HTR-8/SVneo (cell line): Measurements from ENCODE around the gene HECW1.
"Not testable (repeated sequence)": the region's sequence is repeated elsewhere in the genome, so short reads cannot be mapped to it uniquely, and the experiment has no call there.

Experiments
- DNase-seq: peaks from one replicate; pipeline ENCODE4 v3.0.0; 2011; ENCODE audit warnings: low spot score, mixed read lengths; ENCODE audit not compliant: insufficient read length
- FAIRE-seq: peaks from 2 replicates; lab custom pipeline; 2011; peaks lifted over from hg19 to GRCh38; lab: Jason Lieb, UNC

Gene HECW1

DNA sequence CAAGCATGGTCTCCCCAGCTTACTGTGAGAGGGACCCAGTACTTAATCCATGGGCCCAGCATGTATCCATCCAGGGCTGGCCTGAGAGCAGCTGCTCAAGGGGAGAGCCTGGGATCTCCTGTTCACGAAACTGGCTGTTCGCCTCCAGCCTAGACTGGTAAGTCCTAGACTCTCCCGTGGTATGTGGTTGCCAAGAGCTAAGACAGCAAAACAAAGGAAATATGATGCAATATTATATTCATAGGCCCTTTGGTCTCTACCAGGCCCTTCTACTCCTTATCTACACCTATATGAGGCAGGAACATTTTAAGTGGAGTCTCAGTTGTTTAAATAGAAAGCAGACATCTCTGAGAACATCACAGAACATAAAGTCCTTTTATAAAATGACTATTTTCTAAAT lies 441.6 kb downstream of the HECW1 start:
- no peak for DNase-seq
- no peak for FAIRE-seq

DNA sequence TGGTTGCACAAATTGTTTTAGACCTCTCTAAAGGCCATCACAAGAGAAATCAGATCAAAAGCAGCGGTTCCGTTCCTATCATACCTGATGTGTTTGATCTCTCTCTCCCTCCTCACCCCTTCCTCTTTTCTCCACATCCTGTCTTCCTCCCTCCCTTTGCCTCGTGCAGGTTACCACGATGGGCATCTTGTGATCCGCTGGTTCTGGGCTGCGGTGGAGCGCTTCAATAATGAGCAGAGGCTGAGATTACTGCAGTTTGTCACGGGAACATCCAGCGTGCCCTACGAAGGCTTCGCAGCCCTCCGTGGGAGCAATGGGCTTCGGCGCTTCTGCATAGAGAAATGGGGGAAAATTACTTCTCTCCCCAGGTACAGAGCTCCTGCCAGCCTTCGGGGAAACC lies 442.0 kb downstream of the HECW1 start:
- FAIRE-seq (no peak), DNase-seq (no peak)

DNA sequence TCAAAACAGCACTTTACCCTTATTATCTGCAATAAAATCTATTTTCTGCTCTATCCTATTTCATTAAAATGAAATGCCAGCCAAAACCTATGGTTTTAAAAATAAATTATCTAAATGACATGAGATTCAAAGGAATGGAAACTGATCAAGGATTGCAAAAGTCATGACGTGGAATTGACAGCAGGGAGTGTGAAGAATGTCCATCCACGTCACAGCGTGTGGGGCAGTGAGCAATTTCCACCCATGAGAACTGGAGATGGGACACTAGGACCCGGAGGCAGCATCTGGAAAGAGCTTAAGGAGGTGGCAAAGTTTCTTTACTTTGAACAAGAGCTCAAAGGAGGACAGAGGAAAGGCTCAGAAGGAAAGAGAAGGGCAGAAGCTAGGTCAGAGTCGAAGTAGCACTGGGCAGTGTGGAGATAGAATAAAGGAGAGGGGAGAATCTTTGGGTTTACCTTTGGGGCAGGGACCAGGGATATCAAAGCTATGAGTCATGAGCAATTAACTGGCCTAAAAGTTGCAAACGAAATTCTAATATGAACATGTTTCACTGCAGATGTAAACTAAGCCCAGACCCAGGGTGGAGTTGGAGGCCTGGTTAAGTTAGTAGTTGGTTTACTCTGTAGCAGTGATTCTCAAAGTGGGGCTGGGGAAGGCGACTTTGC lies 445.5 kb downstream of the HECW1 start:
- DNase-seq (no peak), FAIRE-seq (no peak)

DNA sequence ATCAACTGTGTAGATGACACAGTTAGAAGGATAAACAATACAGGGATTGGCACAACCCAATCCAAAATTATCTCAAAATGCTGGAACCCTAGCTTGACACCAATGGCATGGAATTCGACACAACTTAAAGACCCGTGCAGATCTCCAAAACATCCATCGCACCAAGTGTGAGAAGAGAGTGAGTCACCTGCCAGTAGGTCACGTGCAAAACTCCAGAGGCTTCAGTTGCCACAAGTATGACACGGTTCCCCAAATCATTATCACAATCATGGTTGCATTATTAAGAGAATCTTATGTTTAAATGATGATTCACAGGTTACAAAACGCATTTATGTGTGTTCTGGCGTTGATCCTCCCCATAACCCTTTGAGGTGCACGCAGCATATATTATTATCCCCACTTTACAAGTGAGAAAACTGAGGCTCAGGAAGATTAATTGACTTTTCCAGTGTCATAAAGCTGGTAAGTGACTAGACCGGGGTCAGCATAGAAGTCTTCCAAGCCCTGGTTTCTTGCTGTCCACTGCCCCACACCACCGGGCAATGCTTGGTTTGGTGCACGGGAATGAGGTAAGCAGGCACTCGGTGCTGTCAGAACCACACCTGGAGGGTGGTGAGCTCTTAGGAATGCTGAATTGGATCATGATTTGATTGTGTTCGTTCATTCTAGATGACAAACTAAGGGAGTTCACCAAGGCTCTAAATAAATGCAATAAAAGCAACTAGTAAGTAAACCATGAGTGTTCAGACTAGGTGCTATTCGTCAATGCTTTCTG lies 446.9 kb downstream of the HECW1 start:
- FAIRE-seq (no peak), DNase-seq (no peak)

DNA sequence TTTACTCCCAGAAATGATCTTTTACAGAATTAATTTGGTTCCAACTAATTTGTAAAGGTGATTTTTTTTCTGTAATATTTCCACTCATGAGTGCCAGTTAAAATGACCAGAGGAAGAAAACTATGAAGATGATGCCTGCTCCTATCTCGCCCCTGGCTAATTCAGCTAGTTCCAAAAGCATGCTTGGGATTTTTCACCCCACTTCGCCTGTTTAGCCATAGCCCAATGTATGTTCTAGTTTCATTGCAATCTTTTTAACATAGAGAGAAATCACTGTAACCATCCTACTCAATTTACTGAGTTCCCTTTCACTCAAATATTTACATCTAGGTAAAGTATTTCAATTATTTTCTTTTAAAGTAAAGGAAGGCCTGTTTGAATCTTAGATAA lies 447.5 kb downstream of the HECW1 start:
- no peak for FAIRE-seq
- no peak for DNase-seq

DNA sequence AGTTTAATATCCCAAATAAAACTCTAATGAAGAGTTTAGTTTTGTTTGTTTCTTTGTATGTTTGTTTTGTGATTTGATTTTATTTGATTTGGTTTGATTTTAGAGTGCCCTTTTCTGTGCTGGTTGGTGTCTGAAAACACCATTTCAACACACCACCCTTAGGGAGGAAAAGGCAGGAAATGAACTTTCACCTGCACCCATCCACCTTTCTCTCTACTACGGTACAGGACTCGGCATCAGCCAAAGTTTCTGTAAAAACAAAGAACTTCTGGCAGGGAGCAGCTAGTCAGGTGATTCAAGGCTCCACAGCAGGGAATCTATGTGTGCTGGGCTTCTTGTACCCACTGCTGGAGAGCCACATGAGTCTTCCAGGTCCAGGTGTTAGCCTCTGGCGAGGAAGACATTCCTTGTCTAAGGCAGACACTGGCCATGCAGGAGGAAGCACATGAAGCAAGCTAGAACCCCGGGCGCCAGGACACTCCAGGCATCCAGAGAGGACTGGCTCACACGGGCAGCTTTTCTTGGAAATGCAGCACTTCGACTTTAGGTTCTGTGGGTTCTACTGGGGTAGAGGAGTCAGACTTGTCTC lies 448.4 kb downstream of the HECW1 start:
- FAIRE-seq (no peak), DNase-seq (no peak)

DNA sequence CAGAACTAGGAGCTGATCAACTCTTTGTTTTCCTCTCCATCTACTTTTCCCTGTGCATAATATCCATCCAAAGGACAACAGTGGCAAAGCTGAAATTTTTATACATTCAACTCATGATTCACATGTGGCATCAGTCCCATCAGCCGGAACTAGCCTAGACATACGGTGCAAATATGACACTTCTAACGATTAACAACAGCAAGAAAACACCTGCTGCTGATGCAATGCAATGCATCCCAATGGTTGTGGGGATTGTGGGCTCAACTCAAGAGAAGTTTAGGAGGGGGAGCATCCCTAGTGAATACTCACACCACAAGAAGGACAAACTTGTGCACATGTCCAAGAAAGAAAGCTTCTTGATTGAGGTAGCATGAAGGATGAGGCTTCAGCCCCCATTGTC lies 449.9 kb downstream of the HECW1 start:
- DNase-seq = no peak
- FAIRE-seq = no peak

DNA sequence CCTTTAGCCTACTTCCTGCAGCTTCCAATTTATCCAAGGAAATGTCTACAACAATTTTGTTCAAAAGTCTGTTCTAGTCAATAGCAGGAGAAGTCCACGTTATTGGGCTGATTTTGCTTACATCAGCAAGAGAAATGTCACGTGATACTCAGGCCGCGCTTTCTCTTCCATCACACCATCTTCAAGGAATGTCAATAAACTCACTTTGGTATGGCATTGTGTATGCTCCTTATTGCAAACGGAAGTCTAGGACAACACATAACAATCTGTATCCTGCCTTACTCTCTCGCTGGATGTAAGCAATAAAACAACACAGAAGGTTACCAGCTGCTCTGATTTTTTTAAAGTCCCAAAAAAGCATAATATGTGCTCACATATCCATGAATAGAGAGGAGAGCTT lies 453.3 kb downstream of the HECW1 start:
- no peak for DNase-seq

DNA sequence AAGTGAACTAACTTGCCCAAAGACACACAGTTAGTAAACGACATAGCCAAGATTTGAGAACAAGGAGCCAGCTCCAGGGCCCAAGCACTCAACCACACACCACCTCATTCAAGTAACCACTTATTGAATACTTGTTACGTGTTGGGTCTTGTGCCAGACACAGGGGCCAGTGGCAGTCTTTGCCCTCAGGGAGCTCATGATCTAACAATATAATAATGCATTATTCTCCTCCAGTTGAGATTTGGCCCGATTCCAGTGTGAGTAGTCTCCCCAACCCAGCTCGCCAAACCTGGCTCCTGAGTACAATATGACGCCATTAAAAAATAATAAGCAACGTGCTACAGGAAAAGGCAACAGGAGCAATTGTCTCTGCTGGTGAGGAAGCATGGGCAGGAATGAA lies 456.1 kb downstream of the HECW1 start:
- FAIRE-seq = no peak

More for the DNA sequence above, 453.3 kb downstream of the HECW1 start:
- no peak for FAIRE-seq

DNA sequence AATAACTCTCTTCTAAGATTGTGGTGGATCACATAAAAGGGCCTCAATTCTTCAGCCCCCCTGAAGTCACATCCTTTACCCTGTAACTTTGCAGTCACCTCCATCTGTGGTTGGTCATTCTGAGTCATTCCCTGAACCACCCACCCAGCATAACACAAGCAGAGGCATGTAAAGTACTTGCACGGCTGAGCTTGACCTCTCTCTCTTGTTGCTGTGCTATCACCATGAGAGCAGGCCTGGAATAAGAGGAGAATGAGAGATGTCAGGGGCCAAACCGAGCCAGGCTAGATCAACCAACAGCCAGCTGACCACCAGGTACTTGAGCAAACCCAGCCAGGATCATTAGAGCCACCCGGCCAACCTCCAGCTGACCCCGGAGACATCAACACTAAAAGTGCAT lies 457.0 kb downstream of the HECW1 start:
- peak; percentile 41 for DNase-seq
- FAIRE-seq = peak; percentile 72

More for the DNA sequence above, 456.1 kb downstream of the HECW1 start:
- DNase-seq = no peak

DNA sequence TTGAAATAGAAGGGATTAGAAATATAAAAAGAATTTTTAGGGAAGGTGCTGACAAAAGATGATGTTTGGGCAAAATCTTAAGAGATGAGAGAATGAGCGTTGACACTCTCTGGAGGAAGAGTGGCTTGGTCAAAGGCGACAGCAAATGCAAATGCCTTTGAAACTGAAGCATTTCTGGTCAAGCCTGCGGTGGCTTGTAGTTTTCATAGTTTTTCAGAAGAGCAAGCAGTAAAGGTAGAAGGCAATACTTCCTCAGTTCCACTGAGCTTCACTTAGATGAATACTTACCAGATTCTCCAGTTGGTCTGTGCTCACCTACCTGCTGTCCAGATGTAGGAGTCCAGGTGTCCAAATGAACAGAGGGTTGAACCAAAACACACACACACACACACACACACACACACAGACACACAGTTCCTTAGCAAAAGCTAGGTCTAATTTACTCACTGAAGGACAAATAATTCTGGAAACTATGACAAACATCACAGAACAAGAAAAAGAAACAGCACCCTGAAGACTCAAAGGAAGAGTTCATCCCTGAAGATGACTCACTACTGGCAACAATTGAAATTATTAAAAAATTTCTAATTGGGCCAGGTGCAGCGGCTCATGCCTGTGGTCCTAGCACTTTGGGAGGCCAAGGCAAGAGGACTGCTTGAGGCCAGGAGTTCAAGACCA lies 458.4 kb downstream of the HECW1 start:
- DNase-seq (no peak), FAIRE-seq (no peak)

DNA sequence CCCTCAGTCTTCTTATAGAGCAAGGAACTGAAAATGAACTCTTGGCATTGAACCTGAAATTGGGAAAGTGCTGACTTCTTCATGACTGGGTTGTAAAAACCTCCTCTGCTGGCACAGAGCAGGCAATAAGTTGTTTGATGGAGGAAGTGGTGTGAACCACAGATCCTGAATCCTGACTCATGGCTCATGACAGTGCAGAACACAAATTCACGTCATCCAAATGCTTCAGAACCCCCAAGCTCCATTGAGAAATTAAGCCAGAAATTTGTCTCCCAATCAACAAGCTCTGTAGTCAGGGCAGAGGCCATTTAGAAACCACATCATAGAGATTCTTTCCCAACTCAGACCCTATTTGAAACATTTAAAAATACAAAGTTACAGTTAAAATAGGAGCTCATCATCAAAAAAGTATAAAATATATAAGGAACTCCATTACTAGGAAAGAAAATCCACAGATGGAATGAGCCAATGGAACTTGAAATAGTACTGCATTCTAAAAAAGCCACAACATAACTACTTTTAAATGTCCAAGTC lies 460.1 kb downstream of the HECW1 start:
- FAIRE-seq (no peak), DNase-seq (peak; percentile 75)

DNA sequence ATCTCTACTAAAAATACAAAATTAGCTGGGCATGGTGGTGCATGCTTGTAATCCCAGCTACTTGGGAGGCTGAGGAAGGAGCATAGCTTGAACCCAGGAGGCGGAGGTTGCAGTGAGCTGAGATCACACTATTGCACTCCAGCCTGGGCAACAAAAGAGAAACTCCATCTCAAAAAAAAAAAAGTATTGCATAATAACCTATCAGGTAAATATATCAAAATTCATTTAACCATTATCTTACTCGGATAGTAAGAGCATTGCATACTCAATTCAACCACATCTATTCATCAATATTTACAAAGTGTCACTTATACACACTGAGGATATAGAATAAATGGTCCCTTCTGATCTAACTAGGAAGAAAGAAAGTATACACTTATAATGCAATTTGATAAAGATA lies 461.4 kb downstream of the HECW1 start:
- not testable (repeated sequence) for FAIRE-seq, DNase-seq

DNA sequence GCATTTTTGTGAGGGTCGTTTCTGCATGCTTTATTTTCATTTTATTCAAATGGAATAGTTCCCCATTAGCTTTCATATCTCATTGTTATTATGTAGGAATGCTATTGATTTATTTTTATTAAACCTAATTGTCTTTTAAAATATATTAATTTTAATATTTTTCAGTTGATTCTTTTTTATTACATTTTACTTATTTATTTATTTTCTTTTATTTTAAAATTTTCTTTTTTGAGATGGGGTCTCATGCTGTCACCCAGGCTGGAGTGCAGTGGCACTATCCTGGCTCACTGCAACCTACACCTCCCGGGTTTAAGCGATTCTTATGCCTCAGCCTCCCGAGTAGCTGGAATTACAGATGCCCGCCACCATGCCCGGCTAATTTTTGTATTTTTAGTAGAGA lies 463.1 kb downstream of the HECW1 start:
- no peak for DNase-seq
- no peak for FAIRE-seq

DNA sequence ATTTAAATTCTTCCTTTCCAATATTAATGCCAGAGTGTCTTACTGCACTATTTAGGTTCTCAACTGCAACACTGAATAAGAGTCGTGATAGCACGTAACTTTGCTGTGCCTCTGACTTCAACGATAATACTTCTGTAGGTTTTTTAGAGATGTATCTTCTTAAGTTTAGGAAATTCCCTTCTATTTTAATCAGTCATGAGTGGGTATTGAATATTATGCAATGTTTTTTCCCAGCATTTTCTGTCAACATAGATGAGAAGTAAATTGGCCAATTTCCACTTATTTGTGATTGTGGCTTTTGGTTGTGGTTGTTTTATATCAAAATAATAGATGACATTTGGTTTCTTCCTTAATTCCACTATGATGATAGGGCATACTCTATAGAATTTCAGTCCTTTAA lies 463.8 kb downstream of the HECW1 start:
- DNase-seq = no peak
- FAIRE-seq = no peak

DNA sequence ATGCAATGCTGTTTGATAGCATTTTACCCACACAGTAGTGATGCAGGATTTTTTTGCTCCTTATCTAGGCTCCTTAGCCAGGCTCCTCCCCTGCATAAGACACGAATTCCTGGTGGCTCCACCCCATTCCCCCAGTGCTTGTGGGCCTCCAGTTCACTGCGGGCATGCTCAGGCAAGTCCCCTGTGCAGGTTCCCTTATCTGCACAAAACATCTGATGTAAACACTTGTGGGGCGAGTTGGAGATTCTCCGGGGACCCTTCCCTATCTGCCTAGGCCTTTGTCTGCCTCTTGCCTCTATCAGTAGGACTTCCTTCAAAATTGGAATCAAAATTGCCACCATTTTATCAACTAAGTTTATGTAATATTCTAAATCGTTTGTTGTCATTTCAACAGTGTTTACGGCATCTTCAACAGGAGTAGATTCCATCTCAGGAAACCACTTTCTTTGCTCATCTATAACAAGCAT lies 465.1 kb downstream of the HECW1 start:
- no peak for DNase-seq
- no peak for FAIRE-seq

DNA sequence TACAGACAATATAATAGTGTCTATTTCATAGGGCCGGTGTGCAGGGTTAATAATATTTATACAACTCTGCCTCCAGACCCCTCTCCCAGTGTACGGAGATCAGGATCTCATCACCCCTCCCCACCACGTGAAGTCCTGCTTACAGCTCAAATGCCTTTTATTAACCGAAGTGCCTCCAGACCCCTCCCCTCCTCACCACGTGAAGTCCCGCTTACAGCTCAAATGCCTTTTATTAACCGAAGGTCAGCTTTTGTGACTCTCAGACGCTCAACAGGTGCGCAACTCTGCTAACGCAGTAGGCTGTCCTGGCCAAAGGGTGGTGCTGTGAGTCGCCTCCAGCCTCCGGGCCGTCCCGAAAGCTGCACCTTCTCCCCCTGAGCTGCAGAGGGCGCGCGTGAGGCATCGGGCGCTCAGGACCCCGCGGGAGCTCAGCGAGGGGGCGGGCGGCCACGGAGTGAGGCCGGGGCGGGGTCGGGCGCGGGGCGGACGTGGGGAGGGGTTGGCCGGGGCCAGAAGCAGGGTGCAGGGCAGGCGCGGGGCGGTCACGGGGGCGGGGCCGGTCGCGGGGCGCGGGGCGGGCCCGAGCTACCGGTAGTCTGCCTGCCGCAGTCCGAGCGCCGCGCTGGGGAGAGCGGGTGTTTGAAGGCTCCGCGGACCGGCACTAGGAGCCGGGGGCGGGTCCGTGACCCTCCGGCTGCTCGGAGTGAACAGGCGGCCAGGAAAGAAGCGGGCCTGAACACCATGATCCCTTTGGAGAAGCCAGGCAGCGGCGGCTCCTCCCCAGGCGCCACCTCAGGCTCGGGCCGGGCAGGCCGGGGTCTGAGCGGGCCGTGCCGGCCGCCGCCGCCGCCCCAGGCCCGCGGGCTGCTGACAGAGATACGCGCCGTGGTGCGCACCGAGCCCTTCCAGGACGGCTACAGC lies 470.3 kb downstream of the HECW1 start, which contains the start of gene STK17A:
STK17A (plus strand) TSS at position 606 of the 921 bp plus-strand sequence; CDS start at position 742, 136 bp downstream.
- peak; percentile 89 for DNase-seq
- FAIRE-seq = peak; percentile 68

DNA sequence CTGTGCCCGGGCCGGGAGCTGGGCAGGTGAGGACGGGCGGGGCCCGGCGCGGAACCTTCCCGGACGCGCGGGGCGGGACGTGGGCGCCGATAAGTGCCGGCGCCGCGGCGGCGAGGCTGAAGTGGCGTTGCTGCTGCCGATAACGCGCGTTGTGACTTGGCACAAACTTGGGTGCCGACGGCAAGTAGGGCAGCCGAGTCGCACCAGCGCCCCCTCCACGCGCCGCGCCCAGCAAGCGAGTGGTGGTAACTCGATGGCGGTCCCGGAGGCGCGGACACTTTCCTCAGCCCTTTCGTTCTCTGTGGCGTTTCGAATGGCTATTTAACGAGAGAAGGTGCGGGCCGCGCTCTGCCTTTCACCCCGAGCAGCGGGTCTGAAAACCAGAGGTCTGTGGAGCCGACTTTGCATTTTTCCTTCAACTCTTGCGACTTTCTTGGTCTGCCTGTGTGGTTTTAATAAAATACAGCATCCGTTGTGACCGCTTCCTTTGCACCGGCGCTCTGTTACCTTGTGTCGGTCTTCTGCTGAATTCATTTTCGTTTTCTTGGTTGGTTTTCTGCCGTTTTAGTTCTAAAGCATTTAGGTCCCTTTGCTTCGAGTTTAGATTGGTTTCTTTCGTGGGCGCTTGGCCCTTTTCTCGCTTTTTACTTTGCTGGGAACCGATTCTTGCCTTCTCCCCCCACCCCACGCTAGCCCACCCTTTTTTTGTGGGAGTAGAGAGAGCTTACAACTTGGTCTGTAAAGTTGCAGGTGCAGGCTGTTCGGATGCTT lies 471.2 kb downstream of the HECW1 start:
- no peak for FAIRE-seq
- no peak for DNase-seq

DNA sequence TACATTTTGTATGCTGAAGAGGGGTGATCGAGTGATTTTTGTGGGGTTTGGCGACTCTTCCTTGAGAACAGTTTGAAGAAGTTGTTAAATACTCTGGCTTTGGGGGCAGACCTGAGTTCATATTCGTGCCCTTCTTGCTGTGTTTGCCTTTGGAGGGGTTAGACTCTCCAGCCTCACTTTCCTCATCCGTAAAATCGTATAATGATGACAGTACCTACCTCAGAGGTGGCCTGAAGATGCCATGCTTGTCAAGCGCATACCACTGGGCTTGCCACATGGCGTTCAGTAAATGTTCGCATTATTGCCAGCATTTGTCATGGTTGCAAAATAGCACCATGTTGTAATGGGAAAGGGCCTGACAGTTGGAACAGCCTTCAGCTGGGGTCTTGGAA lies 471.7 kb downstream of the HECW1 start:
- FAIRE-seq (peak; percentile 9), DNase-seq (no peak)
